ENCODE results near the gene PHYKPL.
"Not testable (repeated sequence)": the region's sequence is repeated elsewhere in the genome, so short reads cannot be mapped to it uniquely, and the experiment has no call there.

The PHYKPL gene

GRCh38 chr5:178246624-178247279 lies 14.2 kb upstream of the PHYKPL start:
- 91% methylated on average over 15 of the region's 15 CpGs for WGBS
- H3K9ac ChIP-seq (ENCODE audit: low read depth, low read length): no peak overlapping the region
- H3K4me3 ChIP-seq (ENCODE audit: low read length): no peak overlapping the region
- no peaks in the 10 kb centered on the region for H3K36me3 ChIP-seq (ENCODE audit: insufficient read depth, low read length)
- H3K4me1 ChIP-seq (ENCODE audit: insufficient read depth, low read length): no peaks in the 10 kb centered on the region
- no peaks in the 10 kb centered on the region for H3K9me3 ChIP-seq (ENCODE audit: insufficient read depth, low read depth, low read length)
- no peak overlapping the region for H3K27ac ChIP-seq (ENCODE audit: low read depth, low read length)
- H3K27me3 ChIP-seq (ENCODE audit: insufficient read depth, low read length): no peaks in the 10 kb centered on the region

GRCh38 chr5:178245389-178245788 lies 12.8 kb upstream of the PHYKPL start:
- H3K27me3 ChIP-seq (ENCODE audit: insufficient read depth, low read length): no peaks in the 10 kb centered on the region
- H3K36me3 ChIP-seq (ENCODE audit: insufficient read depth, low read length): no peaks in the 10 kb centered on the region
- no peak overlapping the region for H3K27ac ChIP-seq (ENCODE audit: low read depth, low read length)
- no peak overlapping the region for H3K9ac ChIP-seq (ENCODE audit: low read depth, low read length)
- H3K4me1 ChIP-seq (ENCODE audit: insufficient read depth, low read length): no peaks in the 10 kb centered on the region
- H3K9me3 ChIP-seq (ENCODE audit: insufficient read depth, low read depth, low read length): no peaks in the 10 kb centered on the region
- no peak overlapping the region for H3K4me3 ChIP-seq (ENCODE audit: low read length)
- 90% methylated on average over 2 of the region's 2 CpGs for WGBS

GRCh38 chr5:178244576-178244975 lies 12.0 kb upstream of the PHYKPL start:
- no peaks in the 10 kb centered on the region for H3K4me1 ChIP-seq (ENCODE audit: insufficient read depth, low read length)
- WGBS: 77% methylated on average over 2 of the region's 2 CpGs
- H3K27me3 ChIP-seq (ENCODE audit: insufficient read depth, low read length): no peaks in the 10 kb centered on the region
- H3K4me3 ChIP-seq (ENCODE audit: low read length): no peak overlapping the region
- no peak overlapping the region for H3K27ac ChIP-seq (ENCODE audit: low read depth, low read length)
- no peak overlapping the region for H3K9ac ChIP-seq (ENCODE audit: low read depth, low read length)
- H3K36me3 ChIP-seq (ENCODE audit: insufficient read depth, low read length): no peaks in the 10 kb centered on the region
- no peaks in the 10 kb centered on the region for H3K9me3 ChIP-seq (ENCODE audit: insufficient read depth, low read depth, low read length)

- Histone ChIP-seq H3K9ac (ENCODE audit: low read depth, low read length) (no peak overlapping the region), H3K9me3 (ENCODE audit: insufficient read depth, low read depth, low read length) (no peaks in the 10 kb centered on the region), H3K36me3 (ENCODE audit: insufficient read depth, low read length) (no peaks in the 10 kb centered on the region), H3K27ac (ENCODE audit: low read depth, low read length) (no peak overlapping the region), H3K4me1 (ENCODE audit: insufficient read depth, low read length) (no peaks in the 10 kb centered on the region), H3K27me3 (ENCODE audit: insufficient read depth, low read length) (no peaks in the 10 kb centered on the region), H3K4me3 (ENCODE audit: low read length) (no peak overlapping the region)
- 90% methylated on average over 10 of the region's 10 CpGs for WGBS
Observed at GRCh38 chr5:178242416-178242815, 9.8 kb upstream of the PHYKPL start.

GRCh38 chr5:178241688-178242231 lies 9.2 kb upstream of the PHYKPL start:
- 93% methylated on average over 15 of the region's 15 CpGs for WGBS
- Histone ChIP-seq H3K27me3 (ENCODE audit: insufficient read depth, low read length) (no peaks in the 10 kb centered on the region), H3K9ac (ENCODE audit: low read depth, low read length) (no peak overlapping the region), H3K27ac (ENCODE audit: low read depth, low read length) (no peak overlapping the region), H3K36me3 (ENCODE audit: insufficient read depth, low read length) (no peaks in the 10 kb centered on the region), H3K9me3 (ENCODE audit: insufficient read depth, low read depth, low read length) (no peaks in the 10 kb centered on the region), H3K4me3 (ENCODE audit: low read length) (no peak overlapping the region), H3K4me1 (ENCODE audit: insufficient read depth, low read length) (no peaks in the 10 kb centered on the region)

- Histone ChIP-seq H3K4me3 (ENCODE audit: low read length) (no peak overlapping the region), H3K36me3 (ENCODE audit: insufficient read depth, low read length) (no peaks in the 10 kb centered on the region), H3K27ac (ENCODE audit: low read depth, low read length) (no peak overlapping the region), H3K9ac (ENCODE audit: low read depth, low read length) (no peak overlapping the region), H3K27me3 (ENCODE audit: insufficient read depth, low read length) (no peaks in the 10 kb centered on the region), H3K4me1 (ENCODE audit: insufficient read depth, low read length) (no peaks in the 10 kb centered on the region), H3K9me3 (ENCODE audit: insufficient read depth, low read depth, low read length) (no peaks in the 10 kb centered on the region)
- 81% methylated on average over 8 of the region's 8 CpGs for WGBS
Observed at GRCh38 chr5:178241231-178241663, 8.6 kb upstream of the PHYKPL start.

- H3K4me1 ChIP-seq (ENCODE audit: insufficient read depth, low read length): no peaks in the 10 kb centered on the region
- no peaks in the 10 kb centered on the region for H3K27me3 ChIP-seq (ENCODE audit: insufficient read depth, low read length)
- H3K36me3 ChIP-seq (ENCODE audit: insufficient read depth, low read length): no peaks in the 10 kb centered on the region
- no peak overlapping the region for H3K27ac ChIP-seq (ENCODE audit: low read depth, low read length)
- 94% methylated on average over 9 of the region's 9 CpGs for WGBS
- H3K4me3 ChIP-seq (ENCODE audit: low read length): no peak overlapping the region
- H3K9ac ChIP-seq (ENCODE audit: low read depth, low read length): no peak overlapping the region
- H3K9me3 ChIP-seq (ENCODE audit: insufficient read depth, low read depth, low read length): no peaks in the 10 kb centered on the region
Observed at GRCh38 chr5:178240766-178241165, 8.2 kb upstream of the PHYKPL start.

- no peaks in the 10 kb centered on the region for H3K9me3 ChIP-seq (ENCODE audit: insufficient read depth, low read depth, low read length)
- H3K9ac ChIP-seq (ENCODE audit: low read depth, low read length): no peak overlapping the region
- 96% methylated on average over 19 of the region's 19 CpGs for WGBS
- H3K27me3 ChIP-seq (ENCODE audit: insufficient read depth, low read length): no peaks in the 10 kb centered on the region
- H3K27ac ChIP-seq (ENCODE audit: low read depth, low read length): no peak overlapping the region
- H3K4me3 ChIP-seq (ENCODE audit: low read length): no peak overlapping the region
- H3K36me3 ChIP-seq (ENCODE audit: insufficient read depth, low read length): no peaks in the 10 kb centered on the region
- no peaks in the 10 kb centered on the region for H3K4me1 ChIP-seq (ENCODE audit: insufficient read depth, low read length)
Observed at GRCh38 chr5:178240341-178240741, 7.7 kb upstream of the PHYKPL start.

GRCh38 chr5:178239626-178240301 lies 7.2 kb upstream of the PHYKPL start:
- not testable (repeated sequence) for H3K27me3 ChIP-seq (ENCODE audit: insufficient read depth, low read length); H3K27ac ChIP-seq (ENCODE audit: low read depth, low read length); H3K4me3 ChIP-seq (ENCODE audit: low read length); H3K9ac ChIP-seq (ENCODE audit: low read depth, low read length); H3K36me3 ChIP-seq (ENCODE audit: insufficient read depth, low read length); H3K4me1 ChIP-seq (ENCODE audit: insufficient read depth, low read length); H3K9me3 ChIP-seq (ENCODE audit: insufficient read depth, low read depth, low read length)
- 82% methylated on average over 14 of the region's 16 CpGs for WGBS

- Histone ChIP-seq H3K4me1 (ENCODE audit: insufficient read depth, low read length) (no peaks in the 10 kb centered on the region), H3K27me3 (ENCODE audit: insufficient read depth, low read length) (no peaks in the 10 kb centered on the region), H3K9ac (ENCODE audit: low read depth, low read length) (no peak overlapping the region), H3K27ac (ENCODE audit: low read depth, low read length) (no peak overlapping the region), H3K9me3 (ENCODE audit: insufficient read depth, low read depth, low read length) (no peaks in the 10 kb centered on the region), H3K36me3 (ENCODE audit: insufficient read depth, low read length) (no peaks in the 10 kb centered on the region), H3K4me3 (ENCODE audit: low read length) (no peak overlapping the region)
- WGBS: 85% methylated on average over 17 of the region's 17 CpGs
Observed at GRCh38 chr5:178238711-178239592, 6.3 kb upstream of the PHYKPL start.

- H3K27me3 ChIP-seq (ENCODE audit: insufficient read depth, low read length): no peaks in the 10 kb centered on the region
- no peaks in the 10 kb centered on the region for H3K36me3 ChIP-seq (ENCODE audit: insufficient read depth, low read length)
- no peak overlapping the region for H3K4me3 ChIP-seq (ENCODE audit: low read length)
- no peak overlapping the region for H3K9ac ChIP-seq (ENCODE audit: low read depth, low read length)
- 94% methylated on average over 6 of the region's 6 CpGs for WGBS
- H3K9me3 ChIP-seq (ENCODE audit: insufficient read depth, low read depth, low read length): no peaks in the 10 kb centered on the region
- no peaks in the 10 kb centered on the region for H3K4me1 ChIP-seq (ENCODE audit: insufficient read depth, low read length)
- H3K27ac ChIP-seq (ENCODE audit: low read depth, low read length): no peak overlapping the region
Observed at GRCh38 chr5:178238313-178238635, 5.7 kb upstream of the PHYKPL start.

Data from HUES64 (cell line).